Activated T-helper 1 cell treated with anti-CD3 and anti-CD28 coated beads, Interleukin-12 subunit alpha, Interleukin-12 subunit beta, Interleukin-2, Interleukin-4 antibody, amounts not matched to agents 30 ng/mL and 10 ng/mL and 1 ng/mL, durations not matched to agents 14 hours and 24 hours and 36 hours (primary cell): ENCODE results near the gene PCDHGB5. TPM values are rescaled to one million over a fixed set of nuclear protein-coding genes. Genes with fewer than 3 reads are reported as not detected.
"Not testable (repeated sequence)": the region's sequence is repeated elsewhere in the genome, so short reads cannot be mapped to it uniquely, and the experiment has no call there.

ENCODE experiments used
- DNase-seq: peaks from one replicate; pipeline ENCODE4 v3.0.0; 2021; ENCODE audit warnings: low spot score
- H3K27ac Mint-ChIP-seq: one replicate; pipeline ENCODE4 v1.8.0; 2021; ENCODE audit warnings: mild to moderate bottlenecking, mixed read lengths
- H3K27me3 Mint-ChIP-seq: one replicate; pipeline ENCODE4 v1.8.0; 2022; ENCODE audit warnings: mild to moderate bottlenecking, moderate library complexity, mixed read lengths; ENCODE audit not compliant: insufficient read depth
- H3K36me3 Mint-ChIP-seq: one replicate; pipeline ENCODE4 v1.8.0; 2021; ENCODE audit warnings: low read depth, mixed read lengths
- H3K4me1 Mint-ChIP-seq: one replicate; pipeline ENCODE4 v1.8.0; 2021; ENCODE audit warnings: low read depth, mixed read lengths
- H3K4me3 Mint-ChIP-seq: one replicate; pipeline ENCODE4 v1.8.0; 2021; ENCODE audit warnings: mild to moderate bottlenecking, moderate library complexity, mixed read lengths
- H3K9me3 Mint-ChIP-seq: one replicate; pipeline ENCODE4 v1.8.0; 2021; ENCODE audit warnings: mixed read lengths
- intact Hi-C: fragments of 100-400 bp; cut with micrococcal nuclease; formaldehyde crosslinking; loops from one replicate; pipeline ENCODE4 v1.15.1; 2024
- total RNA-seq: library from RNA; stranded (reverse); gene quantifications from 2 replicates; pipeline ENCODE4 v1.2.3, GENCODE V29; 2022

PCDHGB5 gene
- total RNA-seq, 1 donor from 2014 or later, result 0.83 TPM

- H3K4me1 Mint-ChIP-seq, intact Hi-C loops, H3K27ac Mint-ChIP-seq, H3K36me3 Mint-ChIP-seq: not testable (repeated sequence)
- H3K27me3 Mint-ChIP-seq, result peaks cover 26% of the 10 kb centered on the region
- H3K4me3 Mint-ChIP-seq, result peak within 1 kb of the TSS; percentile 66
- DNase-seq, result peak; percentile 23
- H3K9me3 Mint-ChIP-seq, result peaks cover 16% of the 10 kb centered on the region
Observed at GRCh38 chr5:141407790-141408505, 10.2 kb downstream of the PCDHGB5 start, which contains the start of gene PCDHGB6. PCDHGB6 (plus strand) TSS chr5:141408021; CDS start chr5:141408203, 182 bp downstream.

- Mint-ChIP-seq H3K9me3 (peaks cover 19% of the 10 kb centered on the region), H3K27me3 (peaks cover 38% of the 10 kb centered on the region), H3K27ac (no peak overlapping the region), H3K4me3 (no peak overlapping the region), H3K36me3 (no peaks in the 10 kb centered on the region), H3K4me1 (peaks cover 7% of the 10 kb centered on the region)
- intact Hi-C loops, result loop anchor here (5.0 to 10.0 kb wide), 2 partner anchors 37 to 565 kb away; partner anchors contain the start of genes PCDHA8, PCDHA9, PCDHGA6 and PCDHGB3
- DNase-seq, result no peak
Observed at GRCh38 chr5:141409598-141410306, 12.0 kb downstream of the PCDHGB5 start.

GRCh38 chr5:141411575-141411974 is 13.8 kb downstream of the PCDHGB5 start:
- Mint-ChIP-seq H3K4me3 (no peak overlapping the region), H3K4me1 (peaks cover 7% of the 10 kb centered on the region), H3K27ac (no peak overlapping the region), H3K27me3 (peaks cover 45% of the 10 kb centered on the region), H3K9me3 (peaks cover 19% of the 10 kb centered on the region), H3K36me3 (no peaks in the 10 kb centered on the region)
- intact Hi-C loops, result loop anchor here (5.0 to 10.0 kb wide), 2 partner anchors 39 to 567 kb away; partner anchors contain the start of genes PCDHA8, PCDHA9, PCDHGA6 and PCDHGB3
- no peak for DNase-seq

DNA sequence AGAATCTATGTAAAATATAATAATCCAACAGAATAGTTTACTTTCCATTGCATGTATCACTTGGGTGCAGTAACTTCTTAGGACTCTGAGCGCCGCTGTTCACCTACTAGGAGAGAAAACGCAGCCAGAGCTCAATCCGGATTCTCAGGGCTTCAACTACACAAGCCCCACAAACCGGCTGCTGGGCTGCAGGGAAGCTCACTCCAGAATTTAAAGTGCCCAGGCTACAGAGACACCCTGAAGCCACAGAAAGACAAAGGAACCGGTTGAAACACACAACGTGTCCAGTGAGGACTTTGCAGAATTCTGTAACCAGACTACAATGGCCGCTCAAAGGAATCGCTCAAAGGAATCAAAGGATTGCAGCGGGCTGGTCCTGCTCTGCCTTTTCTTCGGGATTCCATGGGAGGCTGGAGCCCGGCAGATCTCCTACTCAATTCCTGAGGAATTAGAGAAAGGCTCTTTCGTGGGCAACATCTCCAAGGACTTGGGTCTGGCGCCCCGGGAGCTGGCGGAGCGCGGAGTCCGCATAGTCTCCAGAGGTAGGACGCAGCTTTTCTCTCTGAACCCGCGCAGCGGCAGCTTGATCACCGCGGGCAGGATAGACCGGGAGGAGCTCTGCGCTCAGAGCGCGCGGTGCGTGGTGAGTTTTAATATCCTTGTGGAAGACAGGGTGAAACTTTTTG is 15.2 kb downstream of the PCDHGB5 start, which contains the start of gene PCDHGA10:
Gene PCDHGA10, plus strand, starts transcription at position 134 of the 686 bp plus-strand sequence. Its CDS starts 189 bp downstream, at position 323.
- H3K4me1 Mint-ChIP-seq, result peaks cover 13% of the 10 kb centered on the region
- H3K4me3 Mint-ChIP-seq, result peak within 1 kb of the TSS; percentile 84
- intact Hi-C loops, result loop anchor here (1.0 to 10.0 kb wide), 6 partner anchors 41 to 568 kb away; partner anchors contain the start of genes PCDHA8, PCDHA9, PCDHGA6 and PCDHGB3
- H3K27ac Mint-ChIP-seq, result peak within 1 kb of the TSS; percentile 68
- peak; percentile 33 for DNase-seq
- peaks cover 1% of the 10 kb centered on the region for H3K36me3 Mint-ChIP-seq
- peaks cover 21% of the 10 kb centered on the region for H3K9me3 Mint-ChIP-seq
- peaks cover 44% of the 10 kb centered on the region for H3K27me3 Mint-ChIP-seq

DNA sequence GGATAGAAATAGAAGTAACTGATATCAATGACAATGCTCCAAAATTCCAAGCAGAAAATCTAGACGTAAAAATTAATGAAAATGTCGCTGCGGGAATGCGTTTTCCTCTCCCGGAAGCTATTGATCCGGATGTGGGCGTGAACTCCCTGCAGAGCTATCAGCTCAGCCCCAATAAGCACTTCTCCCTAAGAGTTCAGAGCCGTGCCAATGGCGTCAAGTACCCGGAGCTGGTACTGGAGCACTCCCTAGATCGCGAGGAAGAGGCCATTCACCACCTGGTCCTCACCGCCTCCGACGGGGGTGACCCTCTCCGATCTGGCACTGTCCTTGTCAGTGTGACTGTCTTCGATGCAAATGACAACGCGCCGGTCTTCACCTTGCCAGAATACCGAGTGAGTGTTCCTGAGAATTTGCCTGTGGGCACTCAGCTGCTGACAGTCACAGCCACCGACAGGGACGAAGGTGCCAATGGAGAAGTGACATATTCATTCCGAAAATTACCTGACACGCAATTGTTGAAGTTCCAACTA is 15.9 kb downstream of the PCDHGB5 start:
- Mint-ChIP-seq H3K27ac (no peak overlapping the region), H3K27me3 (peaks cover 43% of the 10 kb centered on the region)

DNA sequence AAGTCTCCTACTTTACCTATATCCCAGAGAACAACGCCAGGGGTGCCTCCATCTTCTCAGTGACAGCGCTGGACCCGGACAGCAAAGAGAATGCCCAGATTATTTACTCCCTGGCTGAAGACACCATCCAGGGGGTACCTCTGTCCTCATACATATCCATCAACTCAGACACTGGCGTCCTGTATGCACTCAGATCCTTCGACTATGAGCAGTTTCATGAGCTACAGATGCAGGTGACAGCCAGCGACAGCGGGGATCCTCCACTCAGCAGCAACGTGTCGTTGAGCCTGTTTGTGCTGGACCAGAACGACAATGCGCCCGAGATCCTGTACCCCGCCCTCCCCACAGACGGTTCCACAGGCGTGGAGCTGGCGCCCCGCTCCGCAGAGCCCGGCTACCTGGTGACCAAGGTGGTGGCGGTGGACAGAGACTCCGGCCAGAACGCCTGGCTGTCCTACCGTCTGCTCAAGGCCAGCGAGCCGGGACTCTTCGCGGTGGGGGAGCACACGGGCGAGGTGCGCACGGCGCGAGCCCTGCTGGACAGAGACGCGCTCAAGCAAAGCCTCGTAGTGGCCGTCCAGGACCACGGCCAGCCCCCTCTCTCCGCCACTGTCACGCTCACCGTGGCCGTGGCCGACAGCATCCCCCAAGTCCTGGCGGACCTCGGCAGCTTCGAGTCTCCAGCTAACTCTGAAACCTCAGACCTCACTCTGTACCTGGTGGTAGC is 17.0 kb downstream of the PCDHGB5 start:
- peak overlapping the region; percentile 37 for H3K4me3 Mint-ChIP-seq
- not testable (repeated sequence) for H3K36me3 Mint-ChIP-seq, DNase-seq, H3K27ac Mint-ChIP-seq
- H3K4me1 Mint-ChIP-seq, result peaks cover 15% of the 10 kb centered on the region
- H3K27me3 Mint-ChIP-seq, result peaks cover 40% of the 10 kb centered on the region
- H3K9me3 Mint-ChIP-seq, result peaks cover 24% of the 10 kb centered on the region
- intact Hi-C loops, result loop anchor here (5.0 to 10.0 kb wide), 3 partner anchors 42 to 570 kb away; partner anchors contain the start of genes PCDH1, PCDHA8, PCDHA9 and PCDHGA6

More for the DNA sequence above, 15.9 kb downstream of the PCDHGB5 start:
- Mint-ChIP-seq H3K4me1 (peaks cover 15% of the 10 kb centered on the region), H3K9me3 (peaks cover 27% of the 10 kb centered on the region), H3K36me3 (peaks cover 1% of the 10 kb centered on the region), H3K4me3 (peak overlapping the region; percentile 84)
- DNase-seq, result no peak
- intact Hi-C loops, result loop anchor here (1.0 to 10.0 kb wide), 5 partner anchors 41 to 569 kb away; partner anchors contain the start of genes PCDHA8, PCDHA9, PCDHGA6 and PCDHGB3

GRCh38 chr5:141415275-141415618 is 17.5 kb downstream of the PCDHGB5 start:
- not testable (repeated sequence) for H3K36me3 Mint-ChIP-seq, H3K4me3 Mint-ChIP-seq, DNase-seq
- H3K9me3 Mint-ChIP-seq, result peaks cover 26% of the 10 kb centered on the region
- H3K27me3 Mint-ChIP-seq, result peaks cover 38% of the 10 kb centered on the region
- peaks cover 15% of the 10 kb centered on the region for H3K4me1 Mint-ChIP-seq
- H3K27ac Mint-ChIP-seq, result peak overlapping the region; percentile 2
- intact Hi-C loops, result loop anchor here (5.0 to 10.0 kb wide), 2 partner anchors 462 to 570 kb away; partner anchors contain the start of genes PCDH1, PCDHA8 and PCDHA9

- not testable (repeated sequence) for H3K27ac Mint-ChIP-seq, H3K36me3 Mint-ChIP-seq
- H3K9me3 Mint-ChIP-seq, result peaks cover 37% of the 10 kb centered on the region
- intact Hi-C loops, result loop anchor here (1.0 to 10.0 kb wide), 5 partner anchors 95 to 573 kb away; partner anchors contain the start of genes PCDH1, PCDHA8 and PCDHA9
- peaks cover 21% of the 10 kb centered on the region for H3K4me1 Mint-ChIP-seq
- peaks cover 55% of the 10 kb centered on the region for H3K27me3 Mint-ChIP-seq
- DNase-seq, result peak; percentile 30
- peak within 1 kb of the TSS; percentile 76 for H3K4me3 Mint-ChIP-seq
Observed at GRCh38 chr5:141417494-141418172, 19.9 kb downstream of the PCDHGB5 start, which contains the start of gene PCDHGB7. PCDHGB7 (plus strand) TSS chr5:141417677; CDS start chr5:141417860, 183 bp downstream.

DNA sequence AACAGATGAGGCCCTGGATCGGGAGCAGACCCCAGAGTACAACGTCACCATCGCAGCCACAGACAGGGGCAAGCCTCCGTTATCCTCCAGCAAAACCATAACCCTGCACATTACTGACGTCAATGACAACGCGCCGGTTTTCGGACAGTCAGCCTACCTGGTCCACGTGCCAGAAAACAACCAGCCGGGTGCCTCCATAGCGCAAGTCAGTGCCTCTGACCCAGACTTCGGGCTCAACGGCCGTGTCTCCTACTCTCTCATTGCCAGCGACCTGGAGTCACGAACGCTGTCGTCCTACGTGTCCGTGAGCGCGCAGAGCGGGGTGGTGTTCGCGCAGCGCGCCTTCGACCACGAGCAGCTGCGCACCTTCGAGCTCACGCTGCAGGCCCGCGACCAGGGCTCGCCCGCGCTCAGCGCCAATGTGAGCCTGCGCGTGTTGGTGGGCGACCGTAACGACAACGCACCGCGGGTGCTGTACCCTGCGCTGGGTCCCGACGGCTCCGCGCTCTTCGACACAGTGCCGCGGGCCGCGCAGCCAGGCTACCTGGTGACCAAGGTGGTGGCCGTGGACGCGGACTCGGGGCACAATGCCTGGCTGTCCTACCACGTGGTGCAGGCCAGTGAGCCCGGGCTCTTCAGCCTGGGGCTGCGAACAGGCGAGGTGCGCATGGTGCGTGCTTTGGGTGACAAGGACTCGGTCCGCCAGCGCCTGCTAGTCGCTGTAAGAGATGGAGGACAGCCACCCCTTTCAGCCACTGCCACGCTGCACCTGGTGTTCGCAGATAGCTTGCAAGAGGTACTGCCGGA is 21.5 kb downstream of the PCDHGB5 start:
- Mint-ChIP-seq H3K27me3 (peaks cover 53% of the 10 kb centered on the region), H3K4me1 (peaks cover 14% of the 10 kb centered on the region), H3K9me3 (peaks cover 33% of the 10 kb centered on the region), H3K4me3 (no peak overlapping the region), H3K27ac (no peak overlapping the region), H3K36me3 (peaks cover 9% of the 10 kb centered on the region)
- no peak for DNase-seq
- intact Hi-C loops, result loop anchor here (5.0 to 10.0 kb wide), 2 partner anchors 458 to 574 kb away; partner anchors contain the start of genes PCDH1, PCDHA8 and PCDHA9

DNA sequence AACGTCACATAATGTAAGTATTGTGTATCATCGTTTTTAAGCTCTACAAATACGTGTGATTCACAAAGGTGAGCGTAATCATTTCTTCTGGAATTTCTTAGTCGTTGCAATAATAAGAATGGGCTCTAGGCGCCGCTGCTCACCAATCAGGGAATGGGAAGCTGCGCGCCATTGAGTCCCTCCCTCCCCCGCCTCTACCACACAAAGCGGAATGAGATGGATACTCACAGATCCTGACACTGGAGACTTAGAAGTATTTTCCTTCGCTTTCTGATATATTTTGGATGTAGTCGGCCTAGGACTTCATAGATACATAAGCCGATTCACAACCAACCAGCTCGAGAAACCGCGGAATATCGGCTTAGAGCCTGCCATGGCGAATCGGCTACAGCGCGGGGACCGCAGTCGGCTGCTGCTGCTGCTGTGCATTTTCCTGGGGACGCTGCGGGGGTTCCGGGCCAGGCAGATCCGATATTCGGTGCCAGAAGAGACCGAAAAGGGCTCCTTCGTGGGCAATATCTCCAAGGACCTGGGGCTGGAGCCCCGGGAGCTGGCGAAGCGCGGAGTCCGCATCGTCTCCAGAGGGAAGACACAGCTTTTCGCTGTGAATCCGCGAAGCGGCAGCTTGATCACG is 23.2 kb downstream of the PCDHGB5 start, which contains the start of gene PCDHGA11:
Gene PCDHGA11, plus strand, starts transcription at position 197 of the 634 bp plus-strand sequence. Its CDS starts 177 bp downstream, at position 374.
- peak; percentile 23 for DNase-seq
- Mint-ChIP-seq H3K36me3 (peaks cover 9% of the 10 kb centered on the region), H3K4me1 (peaks cover 14% of the 10 kb centered on the region), H3K4me3 (peak within 1 kb of the TSS; percentile 86), H3K27me3 (peaks cover 49% of the 10 kb centered on the region), H3K9me3 (peaks cover 29% of the 10 kb centered on the region), H3K27ac (peak within 1 kb of the TSS; percentile 55)
- intact Hi-C loops, result loop anchor here (5.0 kb wide), 5 partner anchors 34 to 189 kb away; partner anchors contain the start of genes PCDHGA2, PCDHGA5, PCDHGB4 and PCDHGC3
